ENCODE measurements around the gene TMEM237.

DNA sequence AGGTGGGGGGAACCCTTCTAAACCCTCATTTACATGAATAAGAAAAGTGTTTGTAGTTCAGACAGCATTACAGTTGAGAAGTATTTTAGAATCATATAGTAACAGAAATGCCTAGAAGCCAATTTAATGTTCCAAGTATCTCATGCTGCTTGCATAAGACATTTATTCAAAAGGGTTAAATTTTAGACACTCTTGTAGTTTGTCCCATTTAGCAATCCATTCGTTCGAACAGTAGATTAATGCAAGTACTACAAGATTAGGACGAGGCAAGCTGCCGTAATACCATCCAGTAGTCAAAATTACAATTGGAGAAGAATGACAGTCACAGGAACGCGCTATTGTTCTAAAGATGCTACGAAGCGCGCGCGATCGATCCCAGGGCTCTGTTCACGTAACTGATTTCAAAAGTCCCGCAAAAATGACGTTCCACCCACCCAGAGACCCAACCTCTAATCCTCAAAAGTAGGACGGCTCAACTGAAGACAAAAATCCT lies 1.2 kb downstream of the TMEM237 start:
- TF ChIP-seq MAX (IDR thresholded peaks at IDR 0.05; ENCODE audit: low read depth) (peak; percentile 17; the same call in 1 of the 2 replicates), CTCF (IDR thresholded peaks at IDR 0.05) (no peak), TEAD4 (IDR thresholded peaks at IDR 0.05; ENCODE audit: borderline replicate concordance, insufficient read depth) (no peak), POLR2AphosphoS5 (IDR thresholded peaks at IDR 0.05; ENCODE audit: low read depth, low read length) (no peak), SMC3 (IDR thresholded peaks at IDR 0.05; ENCODE audit: low read depth, low read length) (no peak), RCOR1 (IDR thresholded peaks at IDR 0.05; ENCODE audit: low read length) (no peak), NFIC (IDR thresholded peaks at IDR 0.05; ENCODE audit: borderline replicate concordance) (no peak), SIN3A (IDR thresholded peaks at IDR 0.05; ENCODE audit: borderline replicate concordance, low read depth, low read length) (peak; percentile 77; the same call in 1 of the 2 replicates)

All from SK-N-SH (cell line).